Measurements from ENCODE around the gene ACACB.

ACACB gene

DNA sequence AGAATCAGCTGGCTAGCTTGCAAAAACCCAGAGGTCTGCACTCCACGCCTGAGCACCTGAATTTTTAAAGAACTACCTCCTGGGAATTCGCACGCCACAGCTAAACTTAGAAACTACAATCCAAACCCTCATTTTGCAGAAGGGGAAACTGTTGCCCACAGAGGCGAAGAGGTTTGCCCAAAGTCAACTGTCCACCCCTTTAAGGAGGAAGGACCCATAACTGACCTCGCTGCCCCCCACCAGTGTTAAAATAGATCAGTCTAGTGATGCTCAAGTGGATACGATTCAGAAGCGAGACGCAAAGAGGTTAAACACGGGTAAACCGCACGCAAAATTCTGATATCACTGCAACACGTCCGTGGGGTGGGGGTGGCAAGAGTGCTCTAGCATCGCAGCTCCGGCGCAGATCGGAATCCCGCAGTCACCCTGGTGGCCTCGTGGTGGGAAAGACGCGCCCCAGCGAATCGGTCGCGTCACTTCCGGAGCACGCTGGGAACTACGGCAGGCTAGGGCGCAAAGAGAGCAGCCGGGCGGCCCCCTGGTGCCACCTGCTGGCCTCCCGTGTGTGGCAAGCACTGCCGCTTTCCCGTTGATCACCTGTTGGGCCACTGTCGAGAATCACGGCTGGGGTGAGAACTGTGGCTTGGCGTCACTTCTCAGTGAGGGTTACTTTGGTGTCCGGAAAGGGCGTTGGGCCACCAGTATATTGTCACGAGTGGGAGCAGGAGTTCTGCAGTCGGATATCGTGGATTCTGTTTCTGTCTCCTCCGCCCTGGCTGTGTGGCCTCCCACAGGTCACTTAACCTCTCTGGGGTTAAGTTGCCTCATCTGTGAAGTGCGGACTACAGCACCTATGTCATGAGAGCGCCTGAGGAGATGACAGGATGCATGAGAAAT, 23.1 kb upstream of the ACACB start, which contains the start of gene ALKBH2:
Gene ALKBH2, minus strand, starts transcription at position 451 of the 897 bp plus-strand sequence. CDS start 686 bp downstream, outside the sequence.
- Histone ChIP-seq H3K27ac (ENCODE audit: insufficient read depth, low read depth, low read length, poor library complexity, severe bottlenecking) (no peak within 1 kb of the TSS), H3K27me3 (ENCODE audit: control insufficient read depth, insufficient read depth, low read length, poor library complexity, severe bottlenecking) (no peaks in the 10 kb centered on the region), H3K36me3 (ENCODE audit: control insufficient read depth, insufficient read depth, low read length) (no peaks in the 10 kb centered on the region), H3K9me3 (ENCODE audit: control insufficient read depth, low read length) (no peaks in the 10 kb centered on the region), H3K4me3 (ENCODE audit: insufficient read depth, low read depth, low read length) (peak within 1 kb of the TSS; percentile 40), H3K4me1 (ENCODE audit: control insufficient read depth, insufficient read depth, low read length) (peaks cover 6% of the 10 kb centered on the region)
- WGBS, 2 experiments = 22 to 23% methylated on average over 45 of the region's 45 CpGs

DNA sequence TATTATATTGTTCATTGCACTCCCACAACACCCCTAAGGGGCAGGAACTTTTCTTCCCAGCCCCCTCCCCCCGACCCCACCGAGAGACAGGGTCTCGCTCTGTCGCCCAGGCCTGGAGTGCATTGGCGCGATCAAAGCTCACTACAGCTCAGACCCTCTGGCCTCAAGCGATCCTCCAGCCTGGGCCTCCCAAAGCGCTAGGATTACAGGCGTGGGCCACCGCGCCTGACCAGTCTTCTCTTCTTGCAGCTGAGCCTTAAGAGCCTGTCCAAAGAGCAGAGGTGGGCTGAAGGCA, 19.3 kb upstream of the ACACB start:
- no peaks in the 10 kb centered on the region for H3K9me3 ChIP-seq (ENCODE audit: control insufficient read depth, low read length)
- no peaks in the 10 kb centered on the region for H3K27me3 ChIP-seq (ENCODE audit: control insufficient read depth, insufficient read depth, low read length, poor library complexity, severe bottlenecking)
- H3K4me3 ChIP-seq (ENCODE audit: insufficient read depth, low read depth, low read length) = peak overlapping the region; percentile 91
- peaks cover 20% of the 10 kb centered on the region for H3K36me3 ChIP-seq (ENCODE audit: control insufficient read depth, insufficient read depth, low read length)
- 46 to 48% methylated on average over 11 of the region's 11 CpGs for WGBS, 2 experiments
- no peak overlapping the region for H3K27ac ChIP-seq (ENCODE audit: insufficient read depth, low read depth, low read length, poor library complexity, severe bottlenecking)
- H3K4me1 ChIP-seq (ENCODE audit: control insufficient read depth, insufficient read depth, low read length) = peaks cover 6% of the 10 kb centered on the region

DNA sequence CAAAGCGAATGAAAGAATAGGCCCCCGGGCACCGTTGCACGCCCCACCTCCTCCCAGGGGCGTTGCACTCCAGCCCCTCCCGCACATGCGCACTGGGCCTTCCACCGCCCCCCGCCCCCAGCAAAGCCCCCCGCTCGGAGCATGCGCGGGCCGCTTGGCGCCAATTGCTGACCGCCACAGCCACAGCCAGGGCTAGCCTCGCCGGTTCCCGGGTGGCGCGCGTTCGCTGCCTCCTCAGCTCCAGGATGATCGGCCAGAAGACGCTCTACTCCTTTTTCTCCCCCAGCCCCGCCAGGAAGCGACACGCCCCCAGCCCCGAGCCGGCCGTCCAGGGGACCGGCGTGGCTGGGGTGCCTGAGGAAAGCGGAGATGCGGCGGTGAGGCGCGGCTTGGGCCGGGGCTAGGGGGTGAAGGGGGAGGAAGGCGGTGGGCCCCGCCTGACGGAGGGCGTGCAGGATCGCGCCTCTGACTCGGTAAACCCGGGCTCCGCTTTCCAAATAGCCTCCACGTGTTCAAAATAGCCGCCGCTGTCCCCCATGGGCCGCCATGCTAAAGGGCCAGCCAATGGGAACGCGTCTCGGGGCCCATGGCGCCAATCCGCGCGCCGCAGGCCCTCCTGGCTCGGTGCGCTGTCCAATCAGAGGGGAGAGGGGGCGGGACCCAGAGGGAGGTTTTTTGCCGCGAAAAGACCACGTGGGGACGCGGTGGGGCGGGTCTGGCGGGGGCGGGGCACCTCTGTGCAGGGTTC, 18.8 kb upstream of the ACACB start, which contains the start of gene UNG:
Gene UNG, plus strand, starts transcription at position 163 of the 748 bp plus-strand sequence. Its CDS starts 83 bp downstream, at position 246.
- Histone ChIP-seq H3K4me1 (ENCODE audit: control insufficient read depth, insufficient read depth, low read length) (peaks cover 3% of the 10 kb centered on the region), H3K36me3 (ENCODE audit: control insufficient read depth, insufficient read depth, low read length) (peaks cover 22% of the 10 kb centered on the region), H3K27ac (ENCODE audit: insufficient read depth, low read depth, low read length, poor library complexity, severe bottlenecking) (peak within 1 kb of the TSS; percentile 90), H3K27me3 (ENCODE audit: control insufficient read depth, insufficient read depth, low read length, poor library complexity, severe bottlenecking) (no peaks in the 10 kb centered on the region), H3K9me3 (ENCODE audit: control insufficient read depth, low read length) (no peaks in the 10 kb centered on the region), H3K4me3 (ENCODE audit: insufficient read depth, low read depth, low read length) (peak within 1 kb of the TSS; percentile 91)
- WGBS, 2 experiments = 0 to 1% methylated on average over 71 of the region's 71 CpGs

DNA sequence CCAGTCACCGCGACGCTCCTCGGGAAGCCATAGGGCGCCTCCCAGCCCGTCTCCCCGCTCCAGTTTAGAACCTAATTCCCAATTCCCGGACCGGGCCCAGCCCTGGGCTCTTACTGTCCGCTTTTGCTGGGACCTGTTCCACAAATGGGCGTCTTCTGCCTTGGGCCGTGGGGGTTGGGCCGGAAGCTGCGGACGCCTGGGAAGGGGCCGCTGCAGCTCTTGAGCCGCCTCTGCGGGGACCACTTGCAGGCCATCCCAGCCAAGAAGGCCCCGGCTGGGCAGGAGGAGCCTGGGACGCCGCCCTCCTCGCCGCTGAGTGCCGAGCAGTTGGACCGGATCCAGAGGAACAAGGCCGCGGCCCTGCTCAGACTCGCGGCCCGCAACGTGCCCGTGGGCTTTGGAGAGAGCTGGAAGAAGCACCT, 18.2 kb upstream of the ACACB start:
- peak overlapping the region; percentile 91 for H3K4me3 ChIP-seq (ENCODE audit: insufficient read depth, low read depth, low read length)
- no peak overlapping the region for H3K27ac ChIP-seq (ENCODE audit: insufficient read depth, low read depth, low read length, poor library complexity, severe bottlenecking)
- peaks cover 23% of the 10 kb centered on the region for H3K36me3 ChIP-seq (ENCODE audit: control insufficient read depth, insufficient read depth, low read length)
- no peaks in the 10 kb centered on the region for H3K27me3 ChIP-seq (ENCODE audit: control insufficient read depth, insufficient read depth, low read length, poor library complexity, severe bottlenecking)
- H3K9me3 ChIP-seq (ENCODE audit: control insufficient read depth, low read length) = no peaks in the 10 kb centered on the region
- no peaks in the 10 kb centered on the region for H3K4me1 ChIP-seq (ENCODE audit: control insufficient read depth, insufficient read depth, low read length)
- 1% methylated on average over 32 of the region's 32 CpGs for WGBS, 2 experiments

DNA sequence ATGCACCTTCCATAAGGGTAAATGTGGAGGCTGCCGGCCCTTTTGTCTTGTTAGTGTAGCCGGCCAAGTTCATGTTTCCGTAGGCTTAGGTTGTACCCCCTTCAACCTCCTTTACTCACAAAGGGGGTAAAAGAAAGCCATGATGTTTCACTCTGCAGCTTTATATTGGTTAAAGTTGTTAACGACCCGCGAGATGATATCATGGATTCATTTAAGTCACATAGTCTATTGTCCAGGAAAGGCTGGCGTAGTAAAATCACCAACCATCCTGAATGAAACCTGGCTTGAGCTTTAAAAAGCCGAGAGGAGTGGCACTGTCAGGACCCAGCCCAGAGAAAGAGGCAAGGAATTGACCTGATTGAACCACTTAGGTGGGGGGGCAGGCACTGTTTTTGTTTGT, 17.7 kb upstream of the ACACB start:
- Histone ChIP-seq H3K4me1 (ENCODE audit: control insufficient read depth, insufficient read depth, low read length) (no peaks in the 10 kb centered on the region), H3K27me3 (ENCODE audit: control insufficient read depth, insufficient read depth, low read length, poor library complexity, severe bottlenecking) (no peaks in the 10 kb centered on the region), H3K9me3 (ENCODE audit: control insufficient read depth, low read length) (no peaks in the 10 kb centered on the region), H3K27ac (ENCODE audit: insufficient read depth, low read depth, low read length, poor library complexity, severe bottlenecking) (no peak overlapping the region), H3K36me3 (ENCODE audit: control insufficient read depth, insufficient read depth, low read length) (peaks cover 28% of the 10 kb centered on the region), H3K4me3 (ENCODE audit: insufficient read depth, low read depth, low read length) (peak overlapping the region; percentile 91)
- WGBS, 2 experiments = 24 to 36% methylated on average over 8 of the region's 8 CpGs

DNA sequence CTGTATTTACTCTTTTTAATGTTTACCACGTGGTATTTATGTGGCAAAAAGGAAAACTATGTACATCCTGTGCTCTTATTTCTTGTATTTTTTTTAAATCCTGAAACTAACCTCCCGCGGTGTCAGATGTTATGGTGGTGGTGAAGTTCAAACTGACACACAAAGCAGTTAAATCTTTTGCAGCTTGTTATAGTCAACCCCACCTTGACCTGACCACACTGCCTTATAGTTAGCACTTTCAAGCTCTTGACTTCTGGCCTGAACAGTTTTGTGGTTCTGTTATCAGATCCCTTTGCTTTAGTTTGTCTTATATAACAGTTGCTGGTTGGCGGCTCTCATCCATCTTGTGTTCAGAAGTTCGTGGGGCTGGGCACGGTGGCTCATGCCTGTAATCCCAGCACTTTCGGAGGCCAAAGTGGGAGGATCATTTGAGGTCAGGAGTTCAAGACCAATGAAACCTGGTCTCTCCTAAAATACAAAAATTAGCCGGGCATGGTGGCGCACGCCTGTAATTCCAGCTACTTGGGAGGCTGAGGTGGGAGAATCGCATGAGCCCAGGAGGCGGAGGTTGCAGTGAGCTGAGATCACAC, 16.9 kb upstream of the ACACB start:
- no peaks in the 10 kb centered on the region for H3K9me3 ChIP-seq (ENCODE audit: control insufficient read depth, low read length)
- peak overlapping the region; percentile 91 for H3K4me3 ChIP-seq (ENCODE audit: insufficient read depth, low read depth, low read length)
- H3K4me1 ChIP-seq (ENCODE audit: control insufficient read depth, insufficient read depth, low read length) = no peaks in the 10 kb centered on the region
- H3K27ac ChIP-seq (ENCODE audit: insufficient read depth, low read depth, low read length, poor library complexity, severe bottlenecking) = no peak overlapping the region
- 91 to 95% methylated on average over 10 to 12 of the region's 12 CpGs for WGBS, 2 experiments
- H3K27me3 ChIP-seq (ENCODE audit: control insufficient read depth, insufficient read depth, low read length, poor library complexity, severe bottlenecking) = no peaks in the 10 kb centered on the region
- peaks cover 31% of the 10 kb centered on the region for H3K36me3 ChIP-seq (ENCODE audit: control insufficient read depth, insufficient read depth, low read length)

DNA sequence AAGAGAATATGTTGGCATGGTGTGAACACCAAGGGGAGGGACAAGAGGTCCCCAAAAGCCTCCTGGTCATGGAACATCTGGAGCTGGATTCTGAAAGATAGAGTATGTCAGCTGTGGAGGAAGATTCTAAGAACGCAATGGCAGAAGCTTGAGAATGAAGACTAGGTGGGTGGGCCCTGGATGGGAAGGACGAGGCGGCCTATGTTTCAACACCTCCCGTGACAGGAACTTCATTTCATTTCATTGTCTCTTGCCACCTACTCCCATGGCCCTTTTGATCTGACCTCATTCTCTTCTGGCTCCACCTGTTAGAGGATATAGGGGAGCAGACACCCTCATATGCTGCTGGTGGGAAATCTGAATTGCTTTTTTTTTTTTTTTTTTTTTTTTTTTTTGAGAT, 15.6 kb upstream of the ACACB start:
- H3K27ac ChIP-seq (ENCODE audit: insufficient read depth, low read depth, low read length, poor library complexity, severe bottlenecking) = no peak overlapping the region
- H3K4me3 ChIP-seq (ENCODE audit: insufficient read depth, low read depth, low read length) = no peak overlapping the region
- 91 to 97% methylated on average over 4 of the region's 4 CpGs for WGBS, 2 experiments
- no peaks in the 10 kb centered on the region for H3K9me3 ChIP-seq (ENCODE audit: control insufficient read depth, low read length)
- no peaks in the 10 kb centered on the region for H3K4me1 ChIP-seq (ENCODE audit: control insufficient read depth, insufficient read depth, low read length)
- no peaks in the 10 kb centered on the region for H3K27me3 ChIP-seq (ENCODE audit: control insufficient read depth, insufficient read depth, low read length, poor library complexity, severe bottlenecking)
- H3K36me3 ChIP-seq (ENCODE audit: control insufficient read depth, insufficient read depth, low read length) = peaks cover 42% of the 10 kb centered on the region

DNA sequence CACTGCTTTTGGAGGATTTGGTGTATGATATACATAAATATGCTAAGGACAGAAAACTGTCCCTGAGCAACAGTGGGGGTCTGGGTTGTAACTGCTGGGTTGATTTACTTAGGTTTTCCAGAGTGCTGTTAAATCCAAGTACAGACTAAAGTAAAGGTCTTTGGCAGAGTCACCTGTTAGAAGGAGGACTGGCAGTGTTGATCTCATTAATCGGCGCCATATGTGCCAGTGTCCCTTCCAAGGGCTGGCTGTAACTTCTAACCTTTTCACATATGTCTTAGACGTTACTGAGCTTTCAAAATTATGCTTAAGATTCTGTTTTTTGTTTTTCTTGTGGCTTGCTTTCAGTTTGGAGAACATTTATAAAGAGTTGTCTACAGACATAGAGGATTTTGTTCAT, 13.9 kb upstream of the ACACB start:
- WGBS, 2 experiments = 97 to 98% methylated on average over 3 of the region's 3 CpGs
- Histone ChIP-seq H3K9me3 (ENCODE audit: control insufficient read depth, low read length) (no peaks in the 10 kb centered on the region), H3K36me3 (ENCODE audit: control insufficient read depth, insufficient read depth, low read length) (peaks cover 52% of the 10 kb centered on the region), H3K27me3 (ENCODE audit: control insufficient read depth, insufficient read depth, low read length, poor library complexity, severe bottlenecking) (no peaks in the 10 kb centered on the region), H3K4me1 (ENCODE audit: control insufficient read depth, insufficient read depth, low read length) (no peaks in the 10 kb centered on the region), H3K27ac (ENCODE audit: insufficient read depth, low read depth, low read length, poor library complexity, severe bottlenecking) (no peak overlapping the region), H3K4me3 (ENCODE audit: insufficient read depth, low read depth, low read length) (no peak overlapping the region)

DNA sequence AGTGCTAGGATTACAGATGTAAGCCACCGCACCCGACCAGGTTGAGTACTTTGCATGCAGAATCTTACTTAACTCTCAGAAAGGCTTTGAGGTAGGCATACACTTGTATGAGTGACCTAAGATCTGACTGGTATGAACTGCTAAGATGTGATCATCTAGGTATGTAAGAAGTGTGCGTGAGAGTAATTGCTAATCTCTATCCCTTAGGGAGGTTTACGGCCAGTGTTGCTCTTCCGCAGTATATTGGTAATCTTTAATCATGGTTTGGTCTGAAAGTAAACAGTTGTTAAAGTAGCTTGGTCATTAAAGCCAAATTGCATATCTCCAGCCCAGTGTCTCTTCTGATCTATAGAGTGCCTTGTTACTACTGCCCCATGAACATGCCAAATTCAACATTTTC, 11.2 kb upstream of the ACACB start:
- Histone ChIP-seq H3K27me3 (ENCODE audit: control insufficient read depth, insufficient read depth, low read length, poor library complexity, severe bottlenecking) (no peaks in the 10 kb centered on the region), H3K27ac (ENCODE audit: insufficient read depth, low read depth, low read length, poor library complexity, severe bottlenecking) (no peak overlapping the region), H3K36me3 (ENCODE audit: control insufficient read depth, insufficient read depth, low read length) (peaks cover 44% of the 10 kb centered on the region), H3K4me1 (ENCODE audit: control insufficient read depth, insufficient read depth, low read length) (no peaks in the 10 kb centered on the region), H3K9me3 (ENCODE audit: control insufficient read depth, low read length) (no peaks in the 10 kb centered on the region), H3K4me3 (ENCODE audit: insufficient read depth, low read depth, low read length) (no peak overlapping the region)
- 92 to 95% methylated on average over 5 of the region's 5 CpGs for WGBS, 2 experiments

Measured in ectodermal cell (in vitro differentiated cells).